Cardiac fibroblast (primary cell): ENCODE measurements around the gene PIK3CB.
"Not testable (repeated sequence)": the region's sequence is repeated elsewhere in the genome, so short reads cannot be mapped to it uniquely, and the experiment has no call there.

ENCODE experiments used
- DNase-seq, 2 donors: peaks; one replicate each; pipeline versions ENCODE4 v3.0.0 to v3.0.0-alpha.2; 2010; ENCODE audit warnings: low read depth in 2 of 2
- H3K4me3 ChIP-seq, 2 donors: replicated peaks in 1 of 2; 1 replicate in 1 of 2; 2 replicates in 1 of 2; pipeline ENCODE4 v1.5.1; 2011; ENCODE audit warnings: low read depth in 2 of 2, low read length in 2 of 2, mild to moderate bottlenecking in 2 of 2, moderate library complexity in 1 of 2
- TF ChIP-seq, protein P1 (sequence below): IDR thresholded peaks from one replicate; pipeline ENCODE4 v1.5.1; 2011; ENCODE audit warnings: low read depth, mild to moderate bottlenecking, low read length, inconsistent platforms

The PIK3CB gene

DNA sequence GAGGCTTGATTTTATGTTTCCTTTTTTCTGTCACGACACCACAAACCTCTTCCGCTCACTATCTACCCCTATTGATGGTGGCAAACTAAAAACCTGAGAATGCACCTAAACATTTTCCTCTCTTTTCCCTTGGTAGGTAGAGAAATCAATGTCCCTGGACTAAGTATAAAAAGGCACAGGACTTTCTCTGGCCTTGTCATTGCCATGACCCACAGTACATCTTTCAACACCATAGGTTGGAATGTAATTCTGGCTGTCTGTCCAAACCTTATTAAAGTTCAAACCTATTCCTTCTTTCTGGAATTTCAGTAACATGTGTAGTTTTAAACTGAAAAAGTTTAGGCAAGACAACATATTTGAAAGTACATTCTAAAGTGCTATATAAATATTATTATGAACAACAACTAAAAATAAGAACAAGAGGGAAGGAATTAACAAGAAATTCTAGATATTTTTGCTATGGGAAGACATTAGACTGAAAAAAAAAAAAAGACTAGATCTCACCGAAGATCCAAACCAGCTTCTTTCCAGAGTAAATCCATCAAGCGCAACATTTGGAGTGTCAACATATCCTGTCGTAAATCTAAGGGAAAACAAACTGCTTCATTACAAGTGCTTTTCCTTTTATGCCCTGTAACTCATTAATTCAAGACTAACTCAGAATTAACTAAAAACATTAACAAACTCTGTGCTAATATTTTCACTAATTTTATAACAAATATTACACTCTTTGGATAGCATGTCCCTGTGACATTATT, 153.1 kb downstream of the PIK3CB start:
- H3K4me3 ChIP-seq: no peak overlapping the region
- TF ChIP-seq, protein P1, sequence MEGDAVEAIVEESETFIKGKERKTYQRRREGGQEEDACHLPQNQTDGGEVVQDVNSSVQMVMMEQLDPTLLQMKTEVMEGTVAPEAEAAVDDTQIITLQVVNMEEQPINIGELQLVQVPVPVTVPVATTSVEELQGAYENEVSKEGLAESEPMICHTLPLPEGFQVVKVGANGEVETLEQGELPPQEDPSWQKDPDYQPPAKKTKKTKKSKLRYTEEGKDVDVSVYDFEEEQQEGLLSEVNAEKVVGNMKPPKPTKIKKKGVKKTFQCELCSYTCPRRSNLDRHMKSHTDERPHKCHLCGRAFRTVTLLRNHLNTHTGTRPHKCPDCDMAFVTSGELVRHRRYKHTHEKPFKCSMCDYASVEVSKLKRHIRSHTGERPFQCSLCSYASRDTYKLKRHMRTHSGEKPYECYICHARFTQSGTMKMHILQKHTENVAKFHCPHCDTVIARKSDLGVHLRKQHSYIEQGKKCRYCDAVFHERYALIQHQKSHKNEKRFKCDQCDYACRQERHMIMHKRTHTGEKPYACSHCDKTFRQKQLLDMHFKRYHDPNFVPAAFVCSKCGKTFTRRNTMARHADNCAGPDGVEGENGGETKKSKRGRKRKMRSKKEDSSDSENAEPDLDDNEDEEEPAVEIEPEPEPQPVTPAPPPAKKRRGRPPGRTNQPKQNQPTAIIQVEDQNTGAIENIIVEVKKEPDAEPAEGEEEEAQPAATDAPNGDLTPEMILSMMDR: no peak
- DNase-seq: no peak

DNA sequence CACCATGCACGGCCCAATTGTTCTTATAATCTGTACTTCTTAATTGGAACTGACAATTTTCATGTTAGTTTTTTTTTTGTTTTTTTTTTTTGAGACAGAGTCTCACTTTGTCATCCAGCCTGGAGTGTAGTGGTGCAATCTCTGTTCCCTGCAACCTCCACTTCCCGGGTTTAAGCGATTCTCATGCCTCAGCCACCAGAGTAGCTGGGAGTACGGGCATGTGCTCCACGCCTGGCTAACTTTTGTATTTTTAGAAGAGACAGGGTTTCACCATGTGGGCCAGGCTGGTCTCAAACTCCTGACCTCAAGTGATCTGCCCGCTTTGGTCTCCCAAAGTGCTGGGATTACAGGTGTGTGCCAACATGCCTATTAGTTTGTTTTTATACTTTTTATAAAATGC, 153.8 kb downstream of the PIK3CB start:
- DNase-seq, H3K4me3 ChIP-seq: not testable (repeated sequence)

DNA sequence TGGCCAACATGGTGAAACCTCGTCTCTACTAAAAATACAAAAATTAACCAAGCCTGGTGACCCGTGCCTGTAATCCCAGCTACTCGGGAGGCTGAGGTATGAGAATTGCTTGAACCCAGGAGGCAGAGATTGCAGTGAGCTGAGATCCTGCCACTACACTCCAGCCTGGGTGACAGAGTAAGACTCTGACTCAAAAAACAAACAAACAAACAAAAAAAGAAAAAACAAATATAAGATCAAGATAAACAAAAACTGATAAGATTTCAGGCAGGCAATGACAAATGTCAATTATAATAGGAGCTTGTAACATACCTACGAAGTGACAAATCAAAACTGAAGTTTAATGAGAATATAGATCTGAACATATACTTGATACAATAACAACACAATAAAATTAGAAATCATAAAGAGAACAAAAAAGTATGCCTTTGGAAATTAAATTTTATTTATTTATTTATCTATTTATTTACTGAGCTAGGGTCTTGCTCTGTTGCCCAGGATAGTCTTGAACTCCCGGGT, 155.8 kb downstream of the PIK3CB start:
- no peak overlapping the region for H3K4me3 ChIP-seq
- TF ChIP-seq, protein P1: no peak
- DNase-seq: no peak

DNA sequence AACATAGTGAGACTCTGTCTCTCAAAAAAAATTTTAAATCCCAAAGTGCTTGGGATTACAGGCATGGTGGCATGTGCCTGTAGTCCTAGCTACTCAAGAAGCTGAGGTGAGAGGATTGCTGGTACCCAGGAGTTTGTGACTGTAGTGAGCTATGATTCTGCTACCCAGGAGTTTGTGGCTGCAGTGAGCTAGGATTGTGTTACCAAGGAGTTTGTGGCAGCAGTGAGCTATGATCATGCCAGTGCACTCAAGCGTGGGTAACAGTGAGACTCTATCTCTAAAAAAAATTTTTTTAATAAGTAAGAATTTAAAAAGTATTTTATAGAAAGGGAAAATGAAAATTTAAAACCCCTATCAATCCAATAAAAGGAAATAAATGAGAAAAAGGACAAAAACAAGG, 156.6 kb downstream of the PIK3CB start:
- no peak for DNase-seq
- no peak overlapping the region for H3K4me3 ChIP-seq
- TF ChIP-seq, protein P1: no peak

DNA sequence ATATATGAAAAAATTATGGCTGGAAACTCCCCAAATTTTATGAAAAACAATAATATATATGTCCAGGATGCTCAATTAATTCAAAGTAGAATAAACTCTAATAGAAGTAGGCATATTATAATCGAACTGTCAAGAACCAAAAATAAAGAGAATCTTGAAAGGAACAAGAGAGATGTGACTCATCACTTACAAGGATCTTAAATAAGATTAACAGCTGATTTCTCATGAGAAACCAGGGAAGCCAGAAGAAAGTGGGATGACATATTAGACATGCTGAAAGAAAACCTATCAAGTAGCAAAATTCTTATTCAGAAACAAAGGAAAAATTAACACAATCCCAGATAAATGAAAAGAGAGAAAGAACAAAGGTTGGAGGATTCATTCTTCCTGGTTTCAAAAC, 159.3 kb downstream of the PIK3CB start:
- TF ChIP-seq, protein P1: no peak
- H3K4me3 ChIP-seq: no peak overlapping the region
- DNase-seq: peak; percentile 21 to 28

DNA sequence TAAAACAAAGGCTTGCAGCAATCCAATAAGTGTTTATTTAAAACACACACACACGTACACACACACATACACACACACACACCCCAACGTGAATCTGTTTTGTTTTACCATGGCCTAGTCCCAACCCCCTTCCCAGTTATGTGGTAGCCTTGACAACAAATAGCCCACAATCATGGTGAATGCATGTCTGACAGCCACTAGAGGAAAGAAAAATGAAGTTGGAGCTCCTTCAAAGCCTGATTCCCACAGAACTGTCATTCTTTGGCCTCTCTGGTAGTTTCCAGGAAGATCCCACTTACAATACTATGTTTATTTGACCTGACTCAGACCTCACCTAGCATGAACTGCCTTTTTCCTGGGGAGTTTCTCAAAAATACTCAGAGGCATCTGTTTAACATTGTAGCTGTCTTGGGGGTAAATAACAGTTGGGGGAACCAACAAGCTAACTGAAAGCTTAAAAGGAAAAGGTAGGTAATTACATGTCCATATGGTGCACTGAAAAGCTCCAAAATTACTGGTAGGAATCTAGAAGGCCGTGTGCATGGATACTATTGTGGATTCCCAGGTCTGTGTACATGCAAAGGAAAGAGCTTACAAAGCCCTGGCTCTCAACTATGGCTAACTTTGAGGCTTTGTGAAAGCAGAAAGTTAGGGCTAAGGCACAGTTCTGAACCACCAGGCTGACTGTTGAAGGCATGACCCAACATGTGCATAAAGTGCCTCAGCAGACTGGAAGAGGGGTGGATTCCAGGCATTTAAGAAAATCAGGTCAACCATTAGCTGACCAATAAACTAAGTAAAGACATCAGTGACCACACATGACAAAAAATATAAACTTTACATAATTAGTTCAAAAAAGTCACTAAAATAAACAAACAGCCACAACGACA, 160.8 kb downstream of the PIK3CB start:
- TF ChIP-seq, protein P1: no peak
- no peak overlapping the region for H3K4me3 ChIP-seq
- DNase-seq: peak; percentile 53 to 69

DNA sequence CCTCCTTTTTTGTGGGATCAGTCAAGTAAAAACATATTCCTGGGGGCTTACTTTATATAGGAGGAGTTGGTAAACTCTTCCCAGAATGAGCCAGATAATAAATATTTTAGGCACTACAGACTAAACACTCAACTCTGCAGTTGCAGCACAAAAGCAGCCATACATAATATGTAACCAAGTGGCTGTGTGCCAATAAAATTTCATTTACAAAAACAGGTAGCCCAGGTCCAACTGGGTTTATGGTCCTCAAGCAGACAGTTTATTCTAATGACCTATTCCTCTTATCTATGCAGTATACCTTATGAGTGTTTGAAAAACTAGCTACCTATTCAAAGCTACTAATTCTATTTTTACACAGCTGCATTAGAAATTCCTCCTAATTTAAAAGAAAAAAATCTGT, 164.3 kb downstream of the PIK3CB start:
- no peak overlapping the region for H3K4me3 ChIP-seq
- TF ChIP-seq, protein P1: no peak
- DNase-seq: no peak
